ENCODE measurements around the gene MEA1. TPM values are rescaled to one million over a fixed set of nuclear protein-coding genes. Genes with fewer than 3 reads are reported as not detected.
A peak's percentile ranks its signal among the peaks of the same experiment; 100 is the strongest.

MEA1 gene
- total RNA-seq, 1 donor from 2014 or later, result 73.1 TPM

GRCh38 chr6:43020847-43021246 lies 7.1 kb upstream of the MEA1 start:
- Mint-ChIP-seq H3K4me3 (peak overlapping the region; percentile 99), H3K9me3 (no peaks in the 10 kb centered on the region), H3K4me1 (peaks cover 8% of the 10 kb centered on the region), H3K27me3 (ENCODE audit: insufficient read depth, low read depth) (peaks cover 7% of the 10 kb centered on the region), H3K27ac (no peak overlapping the region), H3K36me3 (peaks cover 8% of the 10 kb centered on the region)
- TF ChIP-seq EZH2 (IDR thresholded peaks at IDR 0.05) (no peak), EZH2phosphoT487 (IDR thresholded peaks at IDR 0.05) (no peak), CTCF (IDR thresholded peaks at IDR 0.05) (no peak)
- Histone ChIP-seq H3K4me1 (peaks cover 9% of the 10 kb centered on the region), H3K4me2 (peak overlapping the region; percentile 84), H3K9ac (peak overlapping the region; percentile 76), H3K4me3 (peak overlapping the region; percentile 91), H3K27ac (peak overlapping the region; percentile 20), H3K79me2 (ENCODE audit: low read depth) (peaks cover 56% of the 10 kb centered on the region), H4K20me1 (ENCODE audit: low read depth) (peaks cover 10% of the 10 kb centered on the region), H3K9me3 (ENCODE audit: low read depth) (no peaks in the 10 kb centered on the region), H3K27me3 (no peaks in the 10 kb centered on the region), H3K36me3 (no peaks in the 10 kb centered on the region), H3F3A (ENCODE audit: low read depth) (peaks cover 31% of the 10 kb centered on the region), H2AFZ (replicated peaks) (peak overlapping the region; percentile 45)
- peak; percentile 50 for DNase-seq (ENCODE audit: low spot score)

- Mint-ChIP-seq H3K4me3 (peak overlapping the region; percentile 81), H3K27me3 (ENCODE audit: insufficient read depth, low read depth) (peaks cover 7% of the 10 kb centered on the region), H3K9me3 (no peaks in the 10 kb centered on the region), H3K4me1 (peaks cover 8% of the 10 kb centered on the region), H3K36me3 (peaks cover 8% of the 10 kb centered on the region), H3K27ac (no peak overlapping the region)
- no peak for DNase-seq (ENCODE audit: low spot score)
- Histone ChIP-seq H3K36me3 (no peaks in the 10 kb centered on the region), H3K4me2 (peak overlapping the region; percentile 84), H3K4me1 (peaks cover 11% of the 10 kb centered on the region), H3K9me3 (ENCODE audit: low read depth) (no peaks in the 10 kb centered on the region), H2AFZ (replicated peaks) (no peak overlapping the region), H3K27ac (no peak overlapping the region), H3K4me3 (no peak overlapping the region), H3K79me2 (ENCODE audit: low read depth) (peaks cover 63% of the 10 kb centered on the region), H4K20me1 (ENCODE audit: low read depth) (peaks cover 11% of the 10 kb centered on the region), H3K27me3 (no peaks in the 10 kb centered on the region), H3F3A (ENCODE audit: low read depth) (peaks cover 31% of the 10 kb centered on the region), H3K9ac (no peak overlapping the region)
- no peak for TF ChIP-seq EZH2 (IDR thresholded peaks at IDR 0.05)
- TF ChIP-seq CTCF (IDR thresholded peaks at IDR 0.05), result no peak
- no peak for TF ChIP-seq EZH2phosphoT487 (IDR thresholded peaks at IDR 0.05)
Observed at GRCh38 chr6:43020052-43020705, 6.4 kb upstream of the MEA1 start.

- Histone ChIP-seq H3K27ac (no peak overlapping the region), H3K36me3 (no peaks in the 10 kb centered on the region), H2AFZ (replicated peaks) (no peak overlapping the region), H4K20me1 (ENCODE audit: low read depth) (peaks cover 11% of the 10 kb centered on the region), H3K79me2 (ENCODE audit: low read depth) (peaks cover 62% of the 10 kb centered on the region), H3K4me3 (no peak overlapping the region), H3K4me1 (peaks cover 13% of the 10 kb centered on the region), H3K9ac (no peak overlapping the region), H3F3A (ENCODE audit: low read depth) (peaks cover 34% of the 10 kb centered on the region), H3K27me3 (no peaks in the 10 kb centered on the region), H3K4me2 (no peak overlapping the region), H3K9me3 (ENCODE audit: low read depth) (no peaks in the 10 kb centered on the region)
- Mint-ChIP-seq H3K36me3 (peaks cover 5% of the 10 kb centered on the region), H3K27me3 (ENCODE audit: insufficient read depth, low read depth) (peaks cover 7% of the 10 kb centered on the region), H3K27ac (no peak overlapping the region), H3K4me3 (no peak overlapping the region), H3K9me3 (no peaks in the 10 kb centered on the region), H3K4me1 (peaks cover 16% of the 10 kb centered on the region)
- no peak for DNase-seq (ENCODE audit: low spot score)
- TF ChIP-seq CTCF (IDR thresholded peaks at IDR 0.05), result no peak
- no peak for TF ChIP-seq EZH2phosphoT487 (IDR thresholded peaks at IDR 0.05)
- TF ChIP-seq EZH2 (IDR thresholded peaks at IDR 0.05), result no peak
Observed at GRCh38 chr6:43019152-43019551, 5.4 kb upstream of the MEA1 start.
